HepG2 (cell line): ENCODE measurements around the gene SLC38A8. TPM values are rescaled to one million over a fixed set of nuclear protein-coding genes. Genes with fewer than 3 reads are reported as not detected.

Source experiments
- AHR ChIP-seq: IDR thresholded peaks from 2 replicates; pipeline ENCODE4 v1.6.1; 2018; ENCODE audit warnings: missing genetic modification reagents, missing compliant biosample characterization
- EED ChIP-seq: sonication (generic); formaldehyde crosslinking; IDR thresholded peaks from 2 replicates; pipeline ENCODE4 v1.5.0; 2020; ENCODE audit warnings: mild to moderate bottlenecking, missing genetic modification reagents
- HDAC2 ChIP-seq: sonication (generic); formaldehyde crosslinking; IDR thresholded peaks from 2 replicates; pipeline ENCODE4 v1.4.0; 2020; ENCODE audit warnings: missing genetic modification reagents
- HNF4A ChIP-seq: sonication (generic); formaldehyde crosslinking; IDR thresholded peaks from 2 replicates; pipeline ENCODE4 v1.4.0; 2020; ENCODE audit warnings: missing genetic modification reagents
- SRY ChIP-seq: sonication (generic); formaldehyde crosslinking; IDR thresholded peaks from 2 replicates; pipeline ENCODE4 v1.8.0; 2022; ENCODE audit warnings: mild to moderate bottlenecking, missing genetic modification reagents
- TBX2 ChIP-seq: sonication (generic); formaldehyde crosslinking; IDR thresholded peaks from 2 replicates; pipeline ENCODE4 v1.5.0; 2020; ENCODE audit warnings: missing genetic modification reagents, mild to moderate bottlenecking, borderline replicate concordance
- TEAD3 ChIP-seq: optimal IDR thresholded peaks from 2 replicates; pipeline ENCODE3; 2016; ENCODE audit warnings: borderline replicate concordance
- ZNF431 ChIP-seq: sonication (generic); formaldehyde crosslinking; IDR thresholded peaks from 2 replicates; pipeline ENCODE4 v1.9.0; 2022; ENCODE audit warnings: missing genetic modification reagents, low read depth, mild to moderate bottlenecking, borderline replicate concordance
- polyA plus RNA-seq, 8 experiments: library from polyadenylated mRNA; depleted of rRNA in 3 of 8; stranded (reverse) in 7 of 8; unstranded in 1 of 8; fragments of >200 nt; fragmentation: Illumina TruSeq in 4 of 8; extraction: Trizol in 4 of 8; gene quantifications; 2 replicates each; pipeline versions ENCODE4 v1.2.1 to v1.2.3, GENCODE V29; 2011 to 2016; ENCODE audit warnings: low read depth in 4 of 8, missing spikeins in 1 of 8, mixed read lengths in 1 of 8; ENCODE audit not compliant: insufficient read depth in 1 of 8
- total RNA-seq, 5 experiments: library from RNA; depleted of rRNA; stranded (reverse); fragments of >200 nt; fragmentation: Illumina TruSeq; extraction: Trizol; gene quantifications; 2 replicates each; pipeline ENCODE4 v1.2.3, GENCODE V29; 2016; ENCODE audit warnings: low read depth in 1 of 5
- TF ChIP-seq, protein P1 (sequence below): sonication (generic); formaldehyde crosslinking; IDR thresholded peaks from 2 replicates; pipeline ENCODE4 v1.5.1; 2020; ENCODE audit warnings: missing genetic modification reagents, mild to moderate bottlenecking, borderline replicate concordance
- TF ChIP-seq, protein P2 (sequence below): sonication (generic); formaldehyde crosslinking; IDR thresholded peaks from 2 replicates; pipeline ENCODE4 v1.9.0; 2022; ENCODE audit warnings: missing genetic modification reagents, mild to moderate bottlenecking, borderline replicate concordance
- TF ChIP-seq, protein P3 (sequence below): sonication (generic); formaldehyde crosslinking; IDR thresholded peaks from 2 replicates; pipeline ENCODE4 v1.8.1; 2023; ENCODE audit warnings: mild to moderate bottlenecking, missing genetic modification reagents

SLC38A8 gene
- total and polyA plus RNA-seq, 2 of the 13 experiments (the other 11 are each of a cell fraction or from before 2014, with no cell fraction given), result 0.24 to 0.37 TPM

DNA sequence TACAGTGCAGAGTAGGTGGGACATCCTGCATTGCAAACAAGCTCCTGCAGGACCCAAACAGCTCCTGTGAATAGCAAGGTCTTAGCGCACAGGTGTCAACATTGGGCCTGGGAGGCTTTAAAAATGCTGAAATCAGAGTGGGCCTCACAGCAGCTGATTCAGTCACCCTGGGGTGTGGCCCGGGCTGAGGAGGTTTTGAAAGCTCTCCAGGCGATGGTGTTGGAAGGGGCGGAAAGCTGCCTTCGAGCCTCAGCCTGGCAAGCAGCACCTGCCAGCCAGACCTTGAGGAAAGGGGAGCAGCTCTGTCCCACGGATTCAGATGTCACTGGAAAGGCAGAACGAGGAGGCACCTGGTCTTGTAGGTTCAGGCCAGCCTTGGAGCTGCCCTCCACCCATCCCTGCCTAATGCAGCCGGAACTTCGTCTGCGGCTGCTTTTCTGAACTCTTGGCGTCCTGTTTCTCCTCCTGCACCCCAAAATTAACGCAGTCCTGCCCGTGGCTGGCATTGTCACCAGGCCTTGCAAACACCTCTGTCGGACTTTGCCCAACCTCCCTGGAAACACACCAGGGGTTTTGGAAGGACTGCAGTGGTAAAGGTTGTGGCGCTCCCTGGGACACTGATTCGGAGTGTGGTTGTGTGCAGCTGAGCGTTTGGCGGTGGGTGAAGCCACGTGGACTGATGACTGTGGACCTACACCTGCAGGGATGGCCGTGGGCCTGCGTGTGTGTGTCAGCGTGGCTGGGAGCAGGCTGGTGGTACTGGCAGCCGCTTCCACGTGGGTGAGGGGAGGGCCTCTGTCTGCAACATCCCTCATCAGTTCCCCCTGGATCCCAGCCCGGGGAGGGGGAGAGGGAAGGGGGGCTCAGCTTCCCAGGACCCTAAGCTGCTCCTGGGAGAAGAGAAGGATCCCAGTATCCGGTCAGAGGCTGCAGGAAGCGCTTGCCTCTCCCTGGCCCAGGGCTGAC is 71.1 kb downstream of the SLC38A8 start (continued):
- TF ChIP-seq, protein P1, sequence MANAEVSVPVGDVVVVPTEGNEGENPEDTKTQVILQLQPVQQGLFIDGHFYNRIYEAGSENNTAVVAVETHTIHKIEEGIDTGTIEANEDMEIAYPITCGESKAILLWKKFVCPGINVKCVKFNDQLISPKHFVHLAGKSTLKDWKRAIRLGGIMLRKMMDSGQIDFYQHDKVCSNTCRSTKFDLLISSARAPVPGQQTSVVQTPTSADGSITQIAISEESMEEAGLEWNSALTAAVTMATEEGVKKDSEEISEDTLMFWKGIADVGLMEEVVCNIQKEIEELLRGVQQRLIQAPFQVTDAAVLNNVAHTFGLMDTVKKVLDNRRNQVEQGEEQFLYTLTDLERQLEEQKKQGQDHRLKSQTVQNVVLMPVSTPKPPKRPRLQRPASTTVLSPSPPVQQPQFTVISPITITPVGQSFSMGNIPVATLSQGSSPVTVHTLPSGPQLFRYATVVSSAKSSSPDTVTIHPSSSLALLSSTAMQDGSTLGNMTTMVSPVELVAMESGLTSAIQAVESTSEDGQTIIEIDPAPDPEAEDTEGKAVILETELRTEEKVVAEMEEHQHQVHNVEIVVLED, result no peak
- TF ChIP-seq EED (CRISPR knock-in tag) (0 out of 2 replicates have a peak, but pooled peaks have one; percentile 22), TBX2 (CRISPR knock-in tag) (peak; percentile 21; the same call in 1 of the 2 replicates), HNF4A (peak; percentile 19; the same call in 1 of the 2 replicates), TEAD3 (CRISPR knock-in tag) (no peak), HDAC2 (no peak), ZNF431 (CRISPR knock-in tag) (no peak), AHR (no peak), SRY (0 out of 2 replicates have a peak, but pooled peaks have one; percentile 61)
- TF ChIP-seq, protein P2, sequence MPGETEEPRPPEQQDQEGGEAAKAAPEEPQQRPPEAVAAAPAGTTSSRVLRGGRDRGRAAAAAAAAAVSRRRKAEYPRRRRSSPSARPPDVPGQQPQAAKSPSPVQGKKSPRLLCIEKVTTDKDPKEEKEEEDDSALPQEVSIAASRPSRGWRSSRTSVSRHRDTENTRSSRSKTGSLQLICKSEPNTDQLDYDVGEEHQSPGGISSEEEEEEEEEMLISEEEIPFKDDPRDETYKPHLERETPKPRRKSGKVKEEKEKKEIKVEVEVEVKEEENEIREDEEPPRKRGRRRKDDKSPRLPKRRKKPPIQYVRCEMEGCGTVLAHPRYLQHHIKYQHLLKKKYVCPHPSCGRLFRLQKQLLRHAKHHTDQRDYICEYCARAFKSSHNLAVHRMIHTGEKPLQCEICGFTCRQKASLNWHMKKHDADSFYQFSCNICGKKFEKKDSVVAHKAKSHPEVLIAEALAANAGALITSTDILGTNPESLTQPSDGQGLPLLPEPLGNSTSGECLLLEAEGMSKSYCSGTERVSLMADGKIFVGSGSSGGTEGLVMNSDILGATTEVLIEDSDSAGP (CRISPR knock-in tag), result peak; percentile 26; the same call in 1 of the 2 replicates
- TF ChIP-seq, protein P3, sequence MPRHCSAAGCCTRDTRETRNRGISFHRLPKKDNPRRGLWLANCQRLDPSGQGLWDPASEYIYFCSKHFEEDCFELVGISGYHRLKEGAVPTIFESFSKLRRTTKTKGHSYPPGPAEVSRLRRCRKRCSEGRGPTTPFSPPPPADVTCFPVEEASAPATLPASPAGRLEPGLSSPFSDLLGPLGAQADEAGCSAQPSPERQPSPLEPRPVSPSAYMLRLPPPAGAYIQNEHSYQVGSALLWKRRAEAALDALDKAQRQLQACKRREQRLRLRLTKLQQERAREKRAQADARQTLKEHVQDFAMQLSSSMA (CRISPR knock-in tag), result no peak
